WTC11 (cell line): ENCODE results near the gene ALDOC. TPM values are rescaled to one million over a fixed set of nuclear protein-coding genes. Genes with fewer than 3 reads are reported as not detected.

Experiments
- ATF1 ChIP-seq: sonication (generic); formaldehyde crosslinking; IDR thresholded peaks from 2 replicates; pipeline ENCODE4 v1.8.1; 2023; ENCODE audit warnings: mild to moderate bottlenecking, moderate library complexity, missing genetic modification reagents
- ATF3 ChIP-seq: sonication (generic); formaldehyde crosslinking; conservative IDR thresholded peaks from 2 replicates; pipeline ENCODE4 v1.8.1; 2022; ENCODE audit warnings: mild to moderate bottlenecking, missing genetic modification reagents
- CDX4 ChIP-seq: fragments of 250-450 bp; sonication (Bioruptor Pico); IDR thresholded peaks from 2 replicates; pipeline ENCODE4 v1.9.0; 2021; ENCODE audit warnings: moderate library complexity, mild to moderate bottlenecking, inconsistent platforms, borderline replicate concordance
- CREB1 ChIP-seq: sonication (generic); formaldehyde crosslinking; IDR thresholded peaks from 2 replicates; pipeline ENCODE4 v1.8.0; 2023; ENCODE audit warnings: mild to moderate bottlenecking, missing genetic modification reagents
- EMX1 ChIP-seq: fragments of 250-450 bp; sonication (Bioruptor Pico); IDR thresholded peaks from 2 replicates; pipeline ENCODE4 v1.8.0; 2021; ENCODE audit warnings: mild to moderate bottlenecking
- FOXJ3 ChIP-seq: sonication (generic); formaldehyde crosslinking; IDR thresholded peaks from 2 replicates; pipeline ENCODE4 v1.9.0; 2021; ENCODE audit warnings: missing genetic modification reagents, mild to moderate bottlenecking, borderline replicate concordance
- FOXK1 ChIP-seq: sonication (generic); formaldehyde crosslinking; IDR thresholded peaks from 2 replicates; pipeline ENCODE4 v1.8.0; 2022; ENCODE audit warnings: mild to moderate bottlenecking, moderate library complexity, missing genetic modification reagents
- GRHL2 ChIP-seq: fragments of 250-450 bp; sonication (Bioruptor Pico); IDR thresholded peaks from 2 replicates; pipeline ENCODE4 v1.8.0; 2022; ENCODE audit warnings: mild to moderate bottlenecking, moderate library complexity; ENCODE audit not compliant: insufficient replicate concordance, severe bottlenecking
- MAX ChIP-seq: sonication (generic); formaldehyde crosslinking; IDR thresholded peaks from 2 replicates; pipeline ENCODE4 v1.8.0; 2022; ENCODE audit warnings: mild to moderate bottlenecking, missing genetic modification reagents
- MXD4 ChIP-seq: fragments of 250-450 bp; sonication (Bioruptor Pico); IDR thresholded peaks from 2 replicates; pipeline ENCODE4 v1.8.0; 2021; ENCODE audit warnings: mild to moderate bottlenecking, moderate library complexity, borderline replicate concordance
- NFE2L1 ChIP-seq: sonication (generic); formaldehyde crosslinking; IDR thresholded peaks from 2 replicates; pipeline ENCODE4 v1.8.1; 2023; ENCODE audit warnings: missing genetic modification reagents
- NR2C2 ChIP-seq: sonication (generic); formaldehyde crosslinking; IDR thresholded peaks from 2 replicates; pipeline ENCODE4 v1.8.0; 2022; ENCODE audit warnings: mild to moderate bottlenecking, missing genetic modification reagents
- PRRX2 ChIP-seq: fragments of 250-450 bp; sonication (Bioruptor Pico); IDR thresholded peaks from 2 replicates; pipeline ENCODE4 v1.8.0; 2021; ENCODE audit warnings: mild to moderate bottlenecking
- ZNF121 ChIP-seq: sonication (generic); formaldehyde crosslinking; IDR thresholded peaks from 2 replicates; pipeline ENCODE4 v1.8.0; 2023; ENCODE audit warnings: missing genetic modification reagents
- ZNF138 ChIP-seq: sonication (generic); formaldehyde crosslinking; conservative IDR thresholded peaks from 2 replicates; pipeline ENCODE4 v1.8.1; 2022; ENCODE audit warnings: mild to moderate bottlenecking, moderate library complexity, missing genetic modification reagents
- ZNF281 ChIP-seq: sonication (generic); formaldehyde crosslinking; IDR thresholded peaks from 2 replicates; pipeline ENCODE4 v1.8.0; 2023; ENCODE audit warnings: mild to moderate bottlenecking, missing genetic modification reagents
- ZNF317 ChIP-seq: sonication (generic); formaldehyde crosslinking; IDR thresholded peaks from 2 replicates; pipeline ENCODE4 v1.8.1; 2023; ENCODE audit warnings: low read depth, mild to moderate bottlenecking, moderate library complexity, missing genetic modification reagents, borderline replicate concordance
- ZNF512 ChIP-seq: sonication (generic); formaldehyde crosslinking; IDR thresholded peaks from 2 replicates; pipeline ENCODE4 v1.8.1; 2022; ENCODE audit warnings: missing genetic modification reagents, borderline replicate concordance
- ZNF671 ChIP-seq: fragments of 250-450 bp; sonication (Bioruptor Pico); IDR thresholded peaks from 2 replicates; pipeline ENCODE4 v1.8.0; 2021; ENCODE audit warnings: mild to moderate bottlenecking
- total RNA-seq: library from RNA; stranded (reverse); gene quantifications from 3 replicates; pipeline ENCODE4 v1.2.3, GENCODE V29; 2021
- TF ChIP-seq, protein P1 (sequence below): sonication (generic); formaldehyde crosslinking; IDR thresholded peaks from 2 replicates; pipeline ENCODE4 v1.8.1; 2023; ENCODE audit warnings: mild to moderate bottlenecking, missing genetic modification reagents, moderate library complexity
- TF ChIP-seq, protein P2 (sequence below): sonication (generic); formaldehyde crosslinking; IDR thresholded peaks from 2 replicates; pipeline ENCODE4 v1.8.0; 2023; ENCODE audit warnings: missing genetic modification reagents, mild to moderate bottlenecking, borderline replicate concordance
- TF ChIP-seq, protein P3 (sequence below): fragments of 250-450 bp; sonication (Bioruptor Pico); IDR thresholded peaks from 2 replicates; pipeline ENCODE4 v1.8.0; 2021; ENCODE audit warnings: mild to moderate bottlenecking
- TF ChIP-seq, protein P4 (sequence below): sonication (generic); formaldehyde crosslinking; IDR thresholded peaks from 2 replicates; pipeline ENCODE4 v1.8.1; 2022; ENCODE audit warnings: mild to moderate bottlenecking, missing genetic modification reagents, moderate library complexity, borderline replicate concordance
- TF ChIP-seq, protein P5 (sequence below): sonication (generic); formaldehyde crosslinking; IDR thresholded peaks from 2 replicates; pipeline ENCODE4 v1.8.0; 2022; ENCODE audit warnings: mild to moderate bottlenecking, missing genetic modification reagents

ALDOC gene
- total RNA-seq, 1 experiment from 2014 or later = 73.5 TPM

DNA sequence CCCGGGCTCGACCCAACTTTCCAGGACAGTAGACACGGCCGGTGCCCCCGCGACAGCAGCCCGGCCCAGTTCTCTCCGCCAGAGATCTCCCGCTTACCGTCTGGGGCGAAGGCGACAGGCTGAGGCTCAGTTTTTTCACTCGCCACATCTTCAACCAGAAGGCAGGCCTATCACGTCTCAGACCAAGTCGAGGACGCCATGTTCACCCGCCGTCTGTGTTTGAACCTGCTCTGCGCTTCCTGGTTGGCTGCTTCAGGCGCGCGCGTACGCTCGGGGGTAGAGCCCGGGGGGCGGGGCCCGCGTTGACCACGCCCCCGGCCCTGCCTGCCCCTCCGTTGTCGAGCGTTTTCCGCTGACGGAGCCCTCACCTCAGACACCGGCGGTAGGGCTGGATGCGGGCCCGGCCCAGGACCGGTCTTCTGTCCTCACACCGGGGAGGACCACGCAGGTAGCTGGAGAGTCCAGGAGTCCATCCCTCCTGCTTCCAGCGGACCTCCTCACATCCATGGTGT is 22.2 kb upstream of the ALDOC start, which contains the start of gene SPAG5 (continued):
- TF ChIP-seq ATF1 (CRISPR knock-in tag) (0 out of 2 replicates have a peak, but pooled peaks have one; percentile 11), ZNF671 (CRISPR knock-in tag) (no peak), NR2C2 (CRISPR knock-in tag) (no peak), MAX (CRISPR knock-in tag) (peak; percentile 65; the same call in 1 of the 2 replicates), MXD4 (CRISPR knock-in tag) (no peak), FOXK1 (CRISPR knock-in tag) (peak; percentile 63; the same call in 1 of the 2 replicates), EMX1 (CRISPR knock-in tag) (no peak), ZNF138 (CRISPR knock-in tag) (no peak), ZNF317 (CRISPR knock-in tag) (no peak), NFE2L1 (CRISPR knock-in tag) (no peak), GRHL2 (no peak), PRRX2 (CRISPR knock-in tag) (no peak), CDX4 (no peak), CREB1 (CRISPR knock-in tag) (no peak), ATF3 (CRISPR knock-in tag) (no peak), ZNF281 (CRISPR knock-in tag) (no peak), FOXJ3 (no peak), ZNF121 (CRISPR knock-in tag) (no peak), ZNF512 (no peak)
- TF ChIP-seq, protein P1, sequence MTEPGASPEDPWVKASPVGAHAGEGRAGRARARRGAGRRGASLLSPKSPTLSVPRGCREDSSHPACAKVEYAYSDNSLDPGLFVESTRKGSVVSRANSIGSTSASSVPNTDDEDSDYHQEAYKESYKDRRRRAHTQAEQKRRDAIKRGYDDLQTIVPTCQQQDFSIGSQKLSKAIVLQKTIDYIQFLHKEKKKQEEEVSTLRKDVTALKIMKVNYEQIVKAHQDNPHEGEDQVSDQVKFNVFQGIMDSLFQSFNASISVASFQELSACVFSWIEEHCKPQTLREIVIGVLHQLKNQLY = no peak
- TF ChIP-seq, protein P2, sequence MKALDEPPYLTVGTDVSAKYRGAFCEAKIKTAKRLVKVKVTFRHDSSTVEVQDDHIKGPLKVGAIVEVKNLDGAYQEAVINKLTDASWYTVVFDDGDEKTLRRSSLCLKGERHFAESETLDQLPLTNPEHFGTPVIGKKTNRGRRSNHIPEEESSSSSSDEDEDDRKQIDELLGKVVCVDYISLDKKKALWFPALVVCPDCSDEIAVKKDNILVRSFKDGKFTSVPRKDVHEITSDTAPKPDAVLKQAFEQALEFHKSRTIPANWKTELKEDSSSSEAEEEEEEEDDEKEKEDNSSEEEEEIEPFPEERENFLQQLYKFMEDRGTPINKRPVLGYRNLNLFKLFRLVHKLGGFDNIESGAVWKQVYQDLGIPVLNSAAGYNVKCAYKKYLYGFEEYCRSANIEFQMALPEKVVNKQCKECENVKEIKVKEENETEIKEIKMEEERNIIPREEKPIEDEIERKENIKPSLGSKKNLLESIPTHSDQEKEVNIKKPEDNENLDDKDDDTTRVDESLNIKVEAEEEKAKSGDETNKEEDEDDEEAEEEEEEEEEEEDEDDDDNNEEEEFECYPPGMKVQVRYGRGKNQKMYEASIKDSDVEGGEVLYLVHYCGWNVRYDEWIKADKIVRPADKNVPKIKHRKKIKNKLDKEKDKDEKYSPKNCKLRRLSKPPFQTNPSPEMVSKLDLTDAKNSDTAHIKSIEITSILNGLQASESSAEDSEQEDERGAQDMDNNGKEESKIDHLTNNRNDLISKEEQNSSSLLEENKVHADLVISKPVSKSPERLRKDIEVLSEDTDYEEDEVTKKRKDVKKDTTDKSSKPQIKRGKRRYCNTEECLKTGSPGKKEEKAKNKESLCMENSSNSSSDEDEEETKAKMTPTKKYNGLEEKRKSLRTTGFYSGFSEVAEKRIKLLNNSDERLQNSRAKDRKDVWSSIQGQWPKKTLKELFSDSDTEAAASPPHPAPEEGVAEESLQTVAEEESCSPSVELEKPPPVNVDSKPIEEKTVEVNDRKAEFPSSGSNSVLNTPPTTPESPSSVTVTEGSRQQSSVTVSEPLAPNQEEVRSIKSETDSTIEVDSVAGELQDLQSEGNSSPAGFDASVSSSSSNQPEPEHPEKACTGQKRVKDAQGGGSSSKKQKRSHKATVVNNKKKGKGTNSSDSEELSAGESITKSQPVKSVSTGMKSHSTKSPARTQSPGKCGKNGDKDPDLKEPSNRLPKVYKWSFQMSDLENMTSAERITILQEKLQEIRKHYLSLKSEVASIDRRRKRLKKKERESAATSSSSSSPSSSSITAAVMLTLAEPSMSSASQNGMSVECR (CRISPR knock-in tag) = peak; percentile 40; the same call in 1 of the 2 replicates
- TF ChIP-seq, protein P3, sequence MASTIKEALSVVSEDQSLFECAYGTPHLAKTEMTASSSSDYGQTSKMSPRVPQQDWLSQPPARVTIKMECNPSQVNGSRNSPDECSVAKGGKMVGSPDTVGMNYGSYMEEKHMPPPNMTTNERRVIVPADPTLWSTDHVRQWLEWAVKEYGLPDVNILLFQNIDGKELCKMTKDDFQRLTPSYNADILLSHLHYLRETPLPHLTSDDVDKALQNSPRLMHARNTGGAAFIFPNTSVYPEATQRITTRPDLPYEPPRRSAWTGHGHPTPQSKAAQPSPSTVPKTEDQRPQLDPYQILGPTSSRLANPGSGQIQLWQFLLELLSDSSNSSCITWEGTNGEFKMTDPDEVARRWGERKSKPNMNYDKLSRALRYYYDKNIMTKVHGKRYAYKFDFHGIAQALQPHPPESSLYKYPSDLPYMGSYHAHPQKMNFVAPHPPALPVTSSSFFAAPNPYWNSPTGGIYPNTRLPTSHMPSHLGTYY (CRISPR knock-in tag) = no peak
- TF ChIP-seq, protein P4, sequence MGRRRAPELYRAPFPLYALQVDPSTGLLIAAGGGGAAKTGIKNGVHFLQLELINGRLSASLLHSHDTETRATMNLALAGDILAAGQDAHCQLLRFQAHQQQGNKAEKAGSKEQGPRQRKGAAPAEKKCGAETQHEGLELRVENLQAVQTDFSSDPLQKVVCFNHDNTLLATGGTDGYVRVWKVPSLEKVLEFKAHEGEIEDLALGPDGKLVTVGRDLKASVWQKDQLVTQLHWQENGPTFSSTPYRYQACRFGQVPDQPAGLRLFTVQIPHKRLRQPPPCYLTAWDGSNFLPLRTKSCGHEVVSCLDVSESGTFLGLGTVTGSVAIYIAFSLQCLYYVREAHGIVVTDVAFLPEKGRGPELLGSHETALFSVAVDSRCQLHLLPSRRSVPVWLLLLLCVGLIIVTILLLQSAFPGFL (CRISPR knock-in tag) = no peak
- TF ChIP-seq, protein P5, sequence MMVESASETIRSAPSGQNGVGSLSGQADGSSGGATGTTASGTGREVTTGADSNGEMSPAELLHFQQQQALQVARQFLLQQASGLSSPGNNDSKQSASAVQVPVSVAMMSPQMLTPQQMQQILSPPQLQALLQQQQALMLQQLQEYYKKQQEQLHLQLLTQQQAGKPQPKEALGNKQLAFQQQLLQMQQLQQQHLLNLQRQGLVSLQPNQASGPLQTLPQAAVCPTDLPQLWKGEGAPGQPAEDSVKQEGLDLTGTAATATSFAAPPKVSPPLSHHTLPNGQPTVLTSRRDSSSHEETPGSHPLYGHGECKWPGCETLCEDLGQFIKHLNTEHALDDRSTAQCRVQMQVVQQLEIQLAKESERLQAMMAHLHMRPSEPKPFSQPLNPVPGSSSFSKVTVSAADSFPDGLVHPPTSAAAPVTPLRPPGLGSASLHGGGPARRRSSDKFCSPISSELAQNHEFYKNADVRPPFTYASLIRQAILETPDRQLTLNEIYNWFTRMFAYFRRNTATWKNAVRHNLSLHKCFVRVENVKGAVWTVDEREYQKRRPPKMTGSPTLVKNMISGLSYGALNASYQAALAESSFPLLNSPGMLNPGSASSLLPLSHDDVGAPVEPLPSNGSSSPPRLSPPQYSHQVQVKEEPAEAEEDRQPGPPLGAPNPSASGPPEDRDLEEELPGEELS (CRISPR knock-in tag) = no peak
